SU-DHL-6 (cell line): ENCODE data around the gene ITGB4.

ENCODE experiments used
- EZH2phosphoT487 ChIP-seq: fragments of 200-600 bp; sonication (generic), shearing (Covaris generic); conservative IDR thresholded peaks from 2 replicates; pipeline ENCODE4 v1.6.1; 2018; ENCODE audit warnings: mild to moderate bottlenecking, antibody characterized with exemption, low read length, moderate library complexity, mixed read lengths
- TF ChIP-seq, protein P1 (sequence below): fragments of 200-600 bp; sonication (generic); IDR thresholded peaks from one replicate; pipeline ENCODE4 v1.5.1; 2017; ENCODE audit warnings: antibody characterized with exemption, mild to moderate bottlenecking, low read length, moderate library complexity; ENCODE audit not compliant: insufficient read depth, poor library complexity, severe bottlenecking

DNA sequence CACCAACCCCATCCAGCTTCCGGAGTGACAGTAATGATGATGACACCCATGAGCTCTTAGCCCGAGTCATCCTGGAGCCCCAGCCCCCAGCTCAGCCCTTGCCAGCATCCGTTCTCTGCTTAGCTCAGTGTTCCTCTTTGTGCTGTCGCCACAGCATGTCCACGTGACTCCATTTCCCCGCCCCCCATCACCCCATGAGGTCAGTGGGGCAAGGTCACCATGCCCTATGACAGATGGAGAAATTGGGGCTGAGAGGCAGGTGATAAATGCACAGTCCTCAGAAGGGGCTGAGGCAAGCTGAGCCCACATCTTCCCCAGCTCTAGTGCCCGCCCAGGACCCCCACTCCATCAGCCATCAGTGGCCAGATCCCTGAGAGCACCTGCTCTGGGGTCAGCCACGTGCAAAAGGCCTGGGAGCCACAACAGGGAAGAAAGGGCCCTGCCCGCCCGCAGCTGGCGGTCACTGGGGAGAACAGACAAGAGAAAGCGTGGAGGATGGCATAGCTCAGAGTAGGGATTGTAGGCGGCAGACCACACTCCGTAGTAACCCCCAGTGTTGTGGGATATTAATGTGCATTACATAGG, 17.1 kb downstream of the ITGB4 start:
- TF ChIP-seq, protein P1, sequence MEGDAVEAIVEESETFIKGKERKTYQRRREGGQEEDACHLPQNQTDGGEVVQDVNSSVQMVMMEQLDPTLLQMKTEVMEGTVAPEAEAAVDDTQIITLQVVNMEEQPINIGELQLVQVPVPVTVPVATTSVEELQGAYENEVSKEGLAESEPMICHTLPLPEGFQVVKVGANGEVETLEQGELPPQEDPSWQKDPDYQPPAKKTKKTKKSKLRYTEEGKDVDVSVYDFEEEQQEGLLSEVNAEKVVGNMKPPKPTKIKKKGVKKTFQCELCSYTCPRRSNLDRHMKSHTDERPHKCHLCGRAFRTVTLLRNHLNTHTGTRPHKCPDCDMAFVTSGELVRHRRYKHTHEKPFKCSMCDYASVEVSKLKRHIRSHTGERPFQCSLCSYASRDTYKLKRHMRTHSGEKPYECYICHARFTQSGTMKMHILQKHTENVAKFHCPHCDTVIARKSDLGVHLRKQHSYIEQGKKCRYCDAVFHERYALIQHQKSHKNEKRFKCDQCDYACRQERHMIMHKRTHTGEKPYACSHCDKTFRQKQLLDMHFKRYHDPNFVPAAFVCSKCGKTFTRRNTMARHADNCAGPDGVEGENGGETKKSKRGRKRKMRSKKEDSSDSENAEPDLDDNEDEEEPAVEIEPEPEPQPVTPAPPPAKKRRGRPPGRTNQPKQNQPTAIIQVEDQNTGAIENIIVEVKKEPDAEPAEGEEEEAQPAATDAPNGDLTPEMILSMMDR, result no peak
- TF ChIP-seq EZH2phosphoT487, result no peak
